Activated CD4-positive, alpha-beta T cell treated with anti-CD3 and anti-CD28 coated beads, Interleukin-2, amount 10 ng/mL, durations not matched to agents 24 days and 14 days (primary cell): ENCODE measurements around the gene ZKSCAN5. TPM values are rescaled to one million over a fixed set of nuclear protein-coding genes. Genes with fewer than 3 reads are reported as not detected.
A peak's percentile ranks its signal among the peaks of the same experiment; 100 is the strongest.

Source experiments
- DNase-seq: peaks from one replicate; pipeline ENCODE4 v3.0.0; 2022
- H3K27ac Mint-ChIP-seq: one replicate; pipeline ENCODE4 v1.8.0; 2022; ENCODE audit warnings: mild to moderate bottlenecking, mixed read lengths
- H3K27me3 Mint-ChIP-seq: one replicate; pipeline ENCODE4 v1.8.0; 2022; ENCODE audit warnings: mixed read lengths
- H3K36me3 Mint-ChIP-seq: one replicate; pipeline ENCODE4 v1.8.0; 2022; ENCODE audit warnings: low read depth, mild to moderate bottlenecking, mixed read lengths
- H3K4me1 Mint-ChIP-seq: one replicate; pipeline ENCODE4 v1.8.0; 2021; ENCODE audit warnings: mixed read lengths
- H3K4me3 Mint-ChIP-seq: one replicate; pipeline ENCODE4 v1.8.0; 2022; ENCODE audit warnings: mild to moderate bottlenecking, moderate library complexity, mixed read lengths
- H3K9me3 Mint-ChIP-seq: one replicate; pipeline ENCODE4 v1.8.0; 2021; ENCODE audit warnings: mixed read lengths
- intact Hi-C: fragments of 100-400 bp; cut with micrococcal nuclease; formaldehyde crosslinking; loops from one replicate; pipeline ENCODE4 v1.15.1; 2023
- total RNA-seq: library from RNA; stranded (reverse); gene quantifications from 2 replicates; pipeline ENCODE4 v1.2.3, GENCODE V29; 2022

The ZKSCAN5 gene
- total RNA-seq, result 7.2 TPM in 2 replicates

DNA sequence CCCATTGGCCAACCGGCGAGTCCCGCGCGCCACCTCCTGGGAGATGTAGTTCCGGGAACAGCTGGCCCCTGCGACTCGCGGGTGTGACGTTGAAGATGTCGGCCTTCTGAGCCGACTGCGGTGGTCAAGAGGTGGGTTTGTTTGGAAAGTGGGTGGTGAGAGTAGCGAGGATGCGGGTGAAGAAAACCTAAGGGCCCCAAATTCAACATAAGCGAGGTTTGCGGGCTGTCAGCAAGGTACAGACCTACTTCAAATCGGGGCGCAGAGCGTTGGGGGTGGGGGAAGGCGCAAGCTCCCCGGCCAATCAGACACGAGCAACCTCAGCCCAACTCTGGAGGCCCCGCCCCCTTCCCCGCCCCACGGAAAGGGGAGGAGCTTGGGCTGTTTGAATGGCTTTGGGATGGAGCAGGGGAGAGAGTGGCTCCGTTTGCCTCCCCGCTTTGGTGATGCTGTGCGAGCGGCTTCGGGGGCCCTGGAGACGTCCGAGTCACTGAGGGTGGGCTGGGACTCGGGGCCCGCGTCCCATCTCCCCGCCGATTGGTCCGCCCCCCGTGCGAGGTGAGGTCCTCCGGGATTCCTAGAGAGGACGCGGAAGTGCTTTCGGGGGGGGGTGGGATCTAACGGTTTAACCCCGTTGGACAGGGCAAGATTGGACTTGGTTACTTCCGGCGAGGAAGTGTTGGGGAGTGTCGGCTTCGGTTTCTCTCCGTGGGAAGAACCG lies at the start of gene ZKSCAN5:
TSS of gene ZKSCAN5 (plus strand) at position 60 of the 721 bp plus-strand sequence. CDS start 1,383 bp downstream, outside the sequence.
- Mint-ChIP-seq H3K9me3 (no peaks in the 10 kb centered on the region), H3K36me3 (peaks cover 19% of the 10 kb centered on the region), H3K4me1 (peaks cover 23% of the 10 kb centered on the region), H3K27ac (peak within 1 kb of the TSS; percentile 95), H3K27me3 (no peaks in the 10 kb centered on the region), H3K4me3 (peak within 1 kb of the TSS; percentile 91)
- intact Hi-C loops, result loop anchor here (1.0 to 2.0 kb wide), 6 partner anchors 32 to 415 kb away; partner anchors contain the start of genes CPSF4, FAM200A, PTCD1 and TRIM4
- peak; percentile 99 for DNase-seq

GRCh38 chr7:99455874-99456273 lies 48.6 kb upstream of the ZKSCAN5 start:
- peaks cover 60% of the 10 kb centered on the region for H3K36me3 Mint-ChIP-seq
- H3K9me3 Mint-ChIP-seq, result no peaks in the 10 kb centered on the region
- no peaks in the 10 kb centered on the region for H3K27me3 Mint-ChIP-seq
- no peak overlapping the region for H3K4me3 Mint-ChIP-seq
- peaks cover 10% of the 10 kb centered on the region for H3K4me1 Mint-ChIP-seq
- H3K27ac Mint-ChIP-seq, result no peak overlapping the region
- intact Hi-C loops, result no loop called here
- no peak for DNase-seq

DNA sequence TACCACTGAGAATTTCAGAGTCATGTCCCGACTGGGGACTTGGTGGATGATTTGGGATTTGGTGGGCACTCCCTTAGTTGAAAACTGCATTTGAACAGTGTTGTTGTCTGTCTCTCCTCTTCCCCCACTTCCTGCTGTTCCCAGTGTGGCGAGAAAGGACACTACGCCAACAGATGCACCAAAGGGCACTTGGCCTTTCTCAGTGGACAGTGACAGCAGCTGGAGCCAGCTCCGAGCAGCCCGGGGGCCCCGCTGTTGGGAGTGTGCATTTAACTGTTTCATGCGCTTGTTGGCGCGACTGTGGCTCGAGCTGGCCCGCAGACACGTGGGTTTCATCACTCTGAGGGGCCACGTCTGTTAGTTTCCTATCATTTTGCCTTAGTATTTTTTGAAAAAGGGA lies 48.2 kb upstream of the ZKSCAN5 start:
- Mint-ChIP-seq H3K27me3 (no peaks in the 10 kb centered on the region), H3K4me1 (peaks cover 12% of the 10 kb centered on the region), H3K27ac (no peak overlapping the region), H3K36me3 (peaks cover 56% of the 10 kb centered on the region), H3K4me3 (no peak overlapping the region), H3K9me3 (no peaks in the 10 kb centered on the region)
- no peak for DNase-seq
- intact Hi-C loops, result no loop called here

- Mint-ChIP-seq H3K27ac (no peak overlapping the region), H3K4me3 (no peak overlapping the region), H3K9me3 (no peaks in the 10 kb centered on the region), H3K36me3 (peaks cover 55% of the 10 kb centered on the region), H3K27me3 (no peaks in the 10 kb centered on the region), H3K4me1 (peaks cover 13% of the 10 kb centered on the region)
- no peak for DNase-seq
- intact Hi-C loops, result no loop called here
These were observed 47.3 kb upstream of the ZKSCAN5 start for GRCh38 chr7:99457050-99457649.

- peaks cover 54% of the 10 kb centered on the region for H3K36me3 Mint-ChIP-seq
- no peak for DNase-seq
- H3K9me3 Mint-ChIP-seq, result no peaks in the 10 kb centered on the region
- intact Hi-C loops, result no loop called here
- no peaks in the 10 kb centered on the region for H3K27me3 Mint-ChIP-seq
- H3K4me1 Mint-ChIP-seq, result peaks cover 15% of the 10 kb centered on the region
- H3K4me3 Mint-ChIP-seq, result no peak overlapping the region
- H3K27ac Mint-ChIP-seq, result no peak overlapping the region
These were observed 46.6 kb upstream of the ZKSCAN5 start for GRCh38 chr7:99457650-99458493.

DNA sequence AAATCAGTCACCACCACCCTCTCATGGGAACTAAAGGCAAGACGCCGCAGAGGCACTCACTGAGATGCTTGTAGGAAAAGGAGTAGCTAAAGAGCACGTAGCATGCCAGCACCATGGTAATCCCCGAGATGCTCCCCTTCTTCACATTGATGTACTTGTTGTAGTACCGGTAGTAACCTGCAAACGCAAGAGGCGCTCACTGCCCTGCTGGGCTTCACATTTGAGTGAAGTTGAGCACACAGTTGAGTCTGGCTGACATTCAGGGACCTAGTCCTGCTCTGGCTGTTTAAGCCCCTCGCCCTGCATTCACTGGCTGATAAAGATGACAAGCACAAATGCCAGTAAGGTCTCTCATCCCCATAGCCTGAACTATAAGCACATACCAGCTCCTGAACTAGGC lies 45.4 kb upstream of the ZKSCAN5 start:
- peak; percentile 76 for DNase-seq
- Mint-ChIP-seq H3K4me1 (peaks cover 20% of the 10 kb centered on the region), H3K9me3 (no peaks in the 10 kb centered on the region), H3K4me3 (no peak overlapping the region), H3K27ac (peak overlapping the region; percentile 8), H3K27me3 (no peaks in the 10 kb centered on the region), H3K36me3 (peaks cover 53% of the 10 kb centered on the region)
- intact Hi-C loops, result no loop called here

DNA sequence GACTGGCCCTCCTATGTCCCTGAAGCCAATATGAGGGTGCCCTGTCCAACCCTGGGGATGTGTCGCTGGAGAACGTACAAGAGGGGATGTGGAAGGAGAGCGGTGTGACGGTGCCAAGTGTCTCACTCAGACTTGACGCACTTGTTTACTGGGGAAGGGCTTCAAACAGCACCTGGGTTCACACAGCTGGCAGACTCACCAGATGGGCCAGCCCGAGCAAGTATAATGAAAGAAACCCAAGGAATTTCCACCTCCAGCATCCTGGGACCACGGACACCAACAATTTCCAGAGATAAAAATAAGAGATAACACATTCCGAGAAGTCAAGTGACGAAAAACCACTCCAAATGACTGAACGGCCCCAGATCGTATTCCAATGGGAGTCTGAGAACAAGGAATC lies 43.8 kb upstream of the ZKSCAN5 start:
- no peaks in the 10 kb centered on the region for H3K9me3 Mint-ChIP-seq
- no peaks in the 10 kb centered on the region for H3K27me3 Mint-ChIP-seq
- no peak for DNase-seq
- peaks cover 53% of the 10 kb centered on the region for H3K36me3 Mint-ChIP-seq
- no peak overlapping the region for H3K4me3 Mint-ChIP-seq
- peak overlapping the region; percentile 27 for H3K27ac Mint-ChIP-seq
- peaks cover 29% of the 10 kb centered on the region for H3K4me1 Mint-ChIP-seq
- intact Hi-C loops, result no loop called here

DNA sequence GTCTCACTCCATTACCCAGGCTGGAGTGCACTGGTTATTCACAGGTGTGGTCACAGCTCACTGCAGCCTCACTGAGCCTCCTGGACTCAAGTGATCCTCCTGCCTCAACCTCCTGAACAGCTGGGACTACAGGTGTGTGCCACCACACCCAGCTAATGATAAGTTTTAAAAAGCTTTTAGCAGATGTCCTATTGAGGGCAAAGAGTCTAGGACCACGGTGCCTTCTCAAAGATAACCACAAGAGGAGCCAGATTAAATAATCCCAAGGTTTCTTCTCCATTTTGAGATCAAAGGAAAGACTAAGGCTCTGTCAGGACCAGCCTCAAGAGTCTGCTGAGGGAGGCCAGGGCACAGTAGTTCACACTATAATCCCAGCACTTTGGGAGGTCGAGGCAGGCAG lies 43.2 kb upstream of the ZKSCAN5 start:
- Mint-ChIP-seq H3K27ac (no peak overlapping the region), H3K27me3 (no peaks in the 10 kb centered on the region), H3K4me1 (peaks cover 32% of the 10 kb centered on the region), H3K4me3 (no peak overlapping the region), H3K9me3 (no peaks in the 10 kb centered on the region), H3K36me3 (peaks cover 55% of the 10 kb centered on the region)
- no peak for DNase-seq
- intact Hi-C loops, result no loop called here

GRCh38 chr7:99465421-99465768 lies 39.1 kb upstream of the ZKSCAN5 start:
- H3K4me3 Mint-ChIP-seq, result peak overlapping the region; percentile 89
- peaks cover 1% of the 10 kb centered on the region for H3K27me3 Mint-ChIP-seq
- DNase-seq, result no peak
- H3K9me3 Mint-ChIP-seq, result no peaks in the 10 kb centered on the region
- H3K4me1 Mint-ChIP-seq, result peaks cover 26% of the 10 kb centered on the region
- H3K27ac Mint-ChIP-seq, result peak overlapping the region; percentile 82
- intact Hi-C loops, result no loop called here
- H3K36me3 Mint-ChIP-seq, result peaks cover 29% of the 10 kb centered on the region

DNA sequence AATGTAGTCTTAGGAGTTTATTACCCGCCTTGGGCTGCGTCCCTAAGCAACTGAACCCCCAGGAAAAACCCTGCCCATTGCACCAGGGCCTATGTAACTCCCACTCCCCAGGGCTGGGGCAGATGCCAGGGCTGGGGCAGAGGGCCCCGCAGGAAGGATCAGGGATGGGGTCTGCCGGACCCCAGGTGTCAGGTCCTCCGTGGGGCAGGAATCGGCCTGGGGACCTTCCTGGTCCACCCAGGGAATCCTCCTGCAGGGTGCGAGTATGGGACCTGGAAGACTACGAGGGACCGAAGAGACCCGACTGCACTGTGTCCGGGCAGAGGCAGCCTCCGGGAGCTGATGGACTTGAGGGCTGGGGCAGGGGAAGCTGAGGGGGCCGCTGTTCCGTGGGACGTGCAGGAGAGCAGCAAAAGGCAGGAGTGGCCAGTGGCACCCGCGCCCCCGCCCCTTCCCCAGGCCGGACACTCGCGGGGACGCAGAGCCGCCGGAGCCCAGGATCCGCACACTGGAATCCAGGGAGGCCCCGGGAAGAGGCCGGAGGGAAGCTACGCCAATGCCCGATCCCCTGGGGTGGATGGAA lies 36.0 kb upstream of the ZKSCAN5 start:
- intact Hi-C loops, result no loop called here
- Mint-ChIP-seq H3K4me3 (no peak overlapping the region), H3K9me3 (no peaks in the 10 kb centered on the region), H3K4me1 (peaks cover 25% of the 10 kb centered on the region), H3K36me3 (peaks cover 21% of the 10 kb centered on the region), H3K27ac (no peak overlapping the region), H3K27me3 (peaks cover 1% of the 10 kb centered on the region)
- DNase-seq, result no peak

- Mint-ChIP-seq H3K36me3 (peaks cover 14% of the 10 kb centered on the region), H3K9me3 (no peaks in the 10 kb centered on the region), H3K27ac (no peak overlapping the region), H3K4me3 (no peak overlapping the region), H3K27me3 (peaks cover 1% of the 10 kb centered on the region), H3K4me1 (peaks cover 22% of the 10 kb centered on the region)
- intact Hi-C loops, result loop anchor here (5.0 to 10.0 kb wide), 2 partner anchors 85 to 92 kb away; partner anchors contain the start of genes FAM200A and ZNF655
- no peak for DNase-seq
These were observed 34.9 kb upstream of the ZKSCAN5 start for GRCh38 chr7:99469381-99470065.

DNA sequence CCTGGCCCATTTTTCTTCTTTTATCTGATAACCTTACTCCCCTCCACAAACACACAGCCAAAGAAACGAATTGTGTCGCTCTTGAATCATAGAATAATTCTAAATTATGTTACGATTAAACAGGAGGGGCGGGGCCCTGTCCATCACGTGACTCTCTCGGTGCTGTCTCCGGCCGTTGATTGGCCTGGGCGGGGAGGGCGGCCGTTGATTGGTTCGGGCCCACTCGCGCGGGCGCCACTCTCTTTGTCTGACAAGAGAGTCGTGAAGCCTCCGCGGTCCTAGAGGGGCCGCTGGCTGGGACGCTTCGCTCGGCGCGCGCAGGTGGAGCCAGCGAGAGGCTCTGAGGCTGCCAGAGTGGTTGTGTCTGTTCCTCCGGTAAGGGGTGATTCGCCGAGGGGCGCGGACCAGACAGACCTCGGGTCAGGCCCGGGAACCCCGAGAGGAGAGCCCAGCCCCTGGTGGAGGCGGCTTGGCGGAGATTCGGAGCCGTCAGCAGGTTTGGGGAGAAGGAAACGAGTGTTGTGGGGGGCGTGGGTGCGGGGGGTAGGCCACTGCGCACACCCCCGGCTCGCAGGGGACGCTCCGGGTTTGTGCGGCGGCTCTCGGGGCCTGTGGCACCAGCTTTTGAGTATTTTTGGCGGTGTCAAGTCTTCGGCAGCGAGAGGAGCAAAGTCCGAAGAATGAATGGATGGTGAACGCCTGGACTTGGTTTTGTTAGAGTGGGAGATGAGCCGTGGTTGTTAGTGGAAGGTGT lies 31.7 kb upstream of the ZKSCAN5 start, which contains the start of gene ZNF789:
TSS of gene ZNF789 (plus strand) at position 330 of the 754 bp plus-strand sequence. CDS start 3,567 bp downstream, outside the sequence.
- Mint-ChIP-seq H3K9me3 (no peaks in the 10 kb centered on the region), H3K36me3 (peaks cover 20% of the 10 kb centered on the region), H3K27ac (peak within 1 kb of the TSS; percentile 93), H3K4me1 (peaks cover 28% of the 10 kb centered on the region), H3K4me3 (peak within 1 kb of the TSS; percentile 100), H3K27me3 (peaks cover 1% of the 10 kb centered on the region)
- intact Hi-C loops, result loop anchor here (1.0 to 10.0 kb wide), 7 partner anchors 28 to 956 kb away; partner anchors contain the start of genes BUD31, CPSF4, FAM200A and MEPCE
- DNase-seq, result peak; percentile 99
